Stimulated activated CD8-positive, alpha-beta memory T cell treated with anti-CD3 and anti-CD28 coated beads, Interleukin-2, amount 100 ng/mL, for 1 hour (primary cell): ENCODE data around the gene MFSD2A.
"Not testable (repeated sequence)": the region's sequence is repeated elsewhere in the genome, so short reads cannot be mapped to it uniquely, and the experiment has no call there.

Experiments used
- DNase-seq, 2 donors: peaks; one replicate each; pipeline ENCODE4 v3.0.0-alpha.2; 2020; ENCODE audit warnings: low read depth in 2 of 2

The MFSD2A gene

DNA sequence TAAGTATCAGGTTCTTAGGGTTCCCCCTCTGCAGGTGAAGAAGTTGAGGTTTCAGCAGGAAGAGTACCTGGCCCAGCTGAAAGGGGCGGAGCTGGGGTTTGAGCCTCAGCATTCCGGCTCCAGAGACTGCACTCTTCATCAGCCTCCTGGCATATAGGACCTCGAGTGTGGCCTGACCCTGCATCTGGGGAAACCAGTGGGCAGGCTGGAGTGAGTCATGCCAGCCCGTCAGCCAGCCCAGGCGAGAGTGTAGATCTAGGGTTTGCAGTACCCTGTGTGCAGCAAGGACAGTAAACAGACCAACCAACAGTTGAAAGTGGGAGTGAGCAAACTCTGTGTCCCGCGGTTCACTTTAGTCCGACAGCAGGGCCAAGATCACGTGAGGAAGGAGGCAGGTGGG, 14.1 kb downstream of the MFSD2A start:
- DNase-seq: no peak

- DNase-seq: no peak
Observed at GRCh38 chr1:39969531-39970270, 14.8 kb downstream of the MFSD2A start.

DNA sequence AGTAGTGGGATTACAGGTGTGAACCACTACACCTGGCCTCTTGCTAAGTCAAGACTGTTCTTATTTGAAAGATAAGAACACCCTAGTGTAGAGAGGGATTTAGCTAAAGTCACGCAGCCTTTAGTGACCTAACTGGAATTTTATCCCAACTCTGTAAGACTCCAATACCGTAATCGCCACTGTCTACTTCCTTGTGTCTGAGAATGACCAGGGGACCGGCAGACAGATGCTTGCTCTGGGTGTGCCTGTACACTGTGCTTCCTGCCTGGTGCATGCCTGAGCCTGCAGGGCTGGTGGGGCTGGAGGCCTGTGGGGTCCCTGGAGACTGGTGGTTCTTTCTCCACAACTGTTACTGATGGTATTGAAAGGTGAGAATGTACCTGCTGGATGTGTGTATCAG, 15.3 kb downstream of the MFSD2A start:
- DNase-seq: no peak

- DNase-seq: no peak
Observed at GRCh38 chr1:39971138-39971537, 16.2 kb downstream of the MFSD2A start.

DNA sequence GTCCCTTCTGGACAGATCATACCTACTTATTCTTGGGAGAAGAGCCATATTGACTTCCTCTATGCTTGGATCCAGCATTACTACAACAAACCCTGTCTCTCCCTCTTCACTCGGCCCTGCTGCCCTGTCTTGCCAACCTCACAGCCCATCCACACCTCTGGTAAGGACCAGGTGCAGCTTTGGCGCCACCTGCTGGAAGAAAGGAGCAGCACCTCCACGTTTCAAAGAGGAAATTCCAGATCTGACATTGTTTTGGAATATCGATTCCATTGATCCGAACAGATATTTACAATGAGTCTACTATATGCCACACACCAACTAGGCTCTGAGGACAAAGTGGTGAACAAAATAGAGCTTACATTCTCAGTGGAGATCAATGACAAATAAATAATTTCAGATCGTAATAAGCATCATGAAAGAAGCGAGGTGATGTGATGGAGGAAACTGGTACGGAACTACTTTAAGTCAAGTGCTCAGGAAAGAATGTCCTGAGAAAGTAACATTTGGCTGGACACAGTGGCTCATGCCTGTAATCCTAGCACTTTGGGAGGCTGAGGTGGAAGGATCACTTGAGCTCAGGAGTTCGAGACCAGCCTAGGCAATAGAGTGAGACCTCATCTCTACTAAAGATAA, 18.7 kb downstream of the MFSD2A start:
- peak; percentile 45 to 55 for DNase-seq

- no peak for DNase-seq
Observed at GRCh38 chr1:39976732-39977131, 21.8 kb downstream of the MFSD2A start.

GRCh38 chr1:39977202-39977601, 22.3 kb downstream of the MFSD2A start:
- no peak for DNase-seq

DNA sequence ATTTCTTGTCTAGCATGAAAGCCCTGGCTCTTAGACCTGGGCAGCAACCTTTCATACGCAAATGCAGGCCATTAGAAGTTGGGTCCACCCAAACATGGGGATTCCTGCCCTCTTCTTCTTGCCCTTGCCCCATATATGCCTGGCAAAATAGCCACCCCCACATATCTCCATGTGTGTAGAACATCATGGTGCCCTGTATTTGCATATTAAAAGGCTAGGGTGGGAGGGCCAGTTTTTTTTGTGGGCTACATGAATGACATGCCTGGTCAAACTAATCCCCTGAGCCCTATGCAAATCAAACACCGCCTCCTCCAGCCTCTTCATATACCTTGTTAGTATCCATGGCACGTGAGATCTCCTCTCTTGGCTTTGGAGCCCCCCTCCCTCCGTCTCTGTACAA, 24.7 kb downstream of the MFSD2A start:
- DNase-seq: no peak

- DNase-seq: no peak
Observed at GRCh38 chr1:39980555-39981313, 25.8 kb downstream of the MFSD2A start.

GRCh38 chr1:39981385-39981784, 26.4 kb downstream of the MFSD2A start:
- no peak for DNase-seq

GRCh38 chr1:39981945-39982344, 27.0 kb downstream of the MFSD2A start:
- DNase-seq: no peak

- not testable (repeated sequence) for DNase-seq
Observed at GRCh38 chr1:39984480-39984879, 29.5 kb downstream of the MFSD2A start.

DNA sequence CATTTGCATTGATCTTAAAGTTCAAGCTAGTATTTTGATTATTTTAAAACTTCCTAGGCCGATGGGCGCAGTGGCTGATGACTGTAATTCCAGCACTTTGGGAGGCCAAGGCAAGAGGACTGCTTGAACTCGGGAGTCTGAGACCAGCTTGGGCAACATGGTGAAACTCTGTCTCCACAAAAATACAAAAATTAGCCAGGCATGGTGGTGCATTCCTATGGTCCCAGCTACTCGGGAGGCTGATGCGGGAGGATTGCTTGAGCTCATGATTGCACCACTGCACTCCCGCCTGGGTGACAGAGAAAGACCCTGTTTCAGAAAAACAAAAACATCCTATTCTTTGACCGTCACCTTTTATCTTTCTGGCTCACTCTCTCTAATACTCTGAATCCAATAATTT, 30.0 kb downstream of the MFSD2A start:
- no peak for DNase-seq

- no peak for DNase-seq
Observed at GRCh38 chr1:39987869-39988268, 32.9 kb downstream of the MFSD2A start.

DNA sequence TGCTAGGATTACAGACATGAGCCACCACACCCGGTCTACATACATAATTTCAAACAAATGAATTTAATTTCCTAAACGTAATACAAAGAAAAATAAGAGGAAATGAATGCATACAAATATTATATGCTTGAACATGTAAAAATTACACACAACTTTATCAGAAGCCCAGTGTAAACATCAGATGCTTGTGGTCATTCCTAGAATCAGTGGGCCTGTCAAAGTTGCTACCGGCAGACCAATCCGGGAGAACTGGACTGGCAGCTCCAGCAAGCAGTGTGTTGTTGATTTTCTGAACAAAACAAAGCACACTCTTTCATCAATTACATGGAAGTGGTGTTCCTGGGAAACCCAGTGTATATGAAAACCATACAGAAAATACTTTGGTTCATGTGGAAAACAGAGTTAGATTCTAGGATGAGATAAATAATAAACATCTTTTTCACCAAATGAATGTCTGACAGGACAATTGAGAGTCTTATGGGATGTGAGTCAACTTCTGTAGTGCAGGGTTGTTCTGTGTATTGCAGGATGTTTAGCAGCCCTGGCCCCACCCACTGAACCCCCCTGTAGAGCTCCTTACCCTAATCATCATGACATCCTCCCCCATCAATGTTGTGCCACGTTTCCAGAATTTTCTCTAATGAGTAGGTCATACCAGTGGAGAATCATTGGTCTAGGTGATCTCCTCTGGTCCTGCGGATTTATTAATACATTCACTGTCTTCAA, 33.8 kb downstream of the MFSD2A start:
- DNase-seq: no peak

GRCh38 chr1:39990428-39990827, 35.5 kb downstream of the MFSD2A start:
- no peak for DNase-seq

- DNase-seq: no peak
Observed at GRCh38 chr1:39992234-39992633, 37.3 kb downstream of the MFSD2A start.

DNA sequence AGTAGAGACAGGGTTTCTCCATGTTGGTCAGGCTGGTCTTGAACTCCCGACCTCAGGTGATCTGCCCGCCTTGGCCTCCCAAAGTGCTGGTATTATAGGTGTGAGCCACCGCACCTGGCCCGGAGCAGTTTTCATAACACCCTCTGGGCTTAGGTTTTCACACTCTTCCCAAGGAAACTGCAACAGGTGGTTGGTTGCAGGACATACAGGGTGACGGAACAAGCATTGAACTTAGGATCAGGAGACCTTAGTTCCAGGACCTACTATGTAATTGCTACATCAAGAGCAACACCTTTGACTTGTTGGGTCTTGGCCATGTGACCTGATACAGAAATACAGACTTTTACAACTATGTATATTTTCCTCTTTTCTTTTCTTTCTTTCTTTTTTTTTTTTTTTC, 37.9 kb downstream of the MFSD2A start:
- DNase-seq: no peak

DNA sequence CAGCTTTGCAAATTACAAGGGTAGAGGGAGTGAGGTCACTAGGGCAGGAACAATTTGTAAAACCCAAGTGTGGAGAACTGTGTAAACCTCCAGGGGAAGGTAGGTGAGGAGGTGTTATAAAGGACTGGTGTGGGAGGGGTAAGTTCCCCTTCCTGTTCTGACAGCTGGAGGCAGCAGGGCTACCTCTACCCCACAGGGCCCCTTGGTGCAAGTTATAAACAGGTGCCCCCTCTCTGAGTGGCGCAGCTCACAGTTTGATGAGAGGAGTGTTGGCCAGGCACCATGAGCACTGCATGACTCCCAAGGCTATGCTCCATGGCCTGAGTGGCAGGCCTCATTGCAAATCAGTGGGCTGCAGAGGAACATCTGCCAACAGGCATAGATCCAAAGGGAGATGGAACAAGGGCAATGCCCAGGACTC, 41.0 kb downstream of the MFSD2A start:
- DNase-seq: no peak

DNA sequence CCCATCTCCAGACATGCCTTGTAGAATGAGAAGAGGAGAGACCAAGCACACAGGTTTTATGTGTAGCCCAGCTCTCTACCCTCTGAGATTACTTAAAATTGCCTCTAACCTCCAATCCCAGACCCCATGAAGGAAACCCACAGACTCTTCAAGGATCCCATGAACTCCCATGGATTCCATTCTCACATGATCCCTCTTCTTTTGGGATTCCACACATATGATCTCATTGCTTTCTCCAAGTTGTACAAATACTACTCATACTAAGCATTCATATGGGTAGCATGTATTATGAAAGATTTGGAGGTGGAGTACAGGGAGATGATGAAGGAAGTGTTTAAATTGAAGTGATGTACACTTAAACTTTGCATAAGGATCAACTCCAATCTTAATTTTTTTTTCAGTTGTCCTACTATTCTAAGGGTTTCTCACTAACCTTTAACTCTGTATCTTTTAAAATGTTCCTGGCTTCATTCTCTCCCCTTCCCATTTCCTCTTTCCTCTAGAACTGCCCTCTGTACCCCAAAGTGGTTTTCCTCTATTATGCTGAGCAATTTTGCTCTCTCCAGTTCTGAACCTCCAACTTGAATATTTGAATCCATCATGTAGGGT, 41.6 kb downstream of the MFSD2A start:
- DNase-seq: no peak

- no peak for DNase-seq
Observed at GRCh38 chr1:40001456-40001855, 46.5 kb downstream of the MFSD2A start.
